Activated T-cell treated with anti-CD3 and anti-CD28 coated beads for 24 hours (primary cell): ENCODE results near the gene DCDC2C.
"Not testable (repeated sequence)": the region's sequence is repeated elsewhere in the genome, so short reads cannot be mapped to it uniquely, and the experiment has no call there.

Source experiments
- DNase-seq: peaks from one replicate; pipeline ENCODE4 v3.0.0-alpha.2; 2020; ENCODE audit warnings: low read depth

The DCDC2C gene

DNA sequence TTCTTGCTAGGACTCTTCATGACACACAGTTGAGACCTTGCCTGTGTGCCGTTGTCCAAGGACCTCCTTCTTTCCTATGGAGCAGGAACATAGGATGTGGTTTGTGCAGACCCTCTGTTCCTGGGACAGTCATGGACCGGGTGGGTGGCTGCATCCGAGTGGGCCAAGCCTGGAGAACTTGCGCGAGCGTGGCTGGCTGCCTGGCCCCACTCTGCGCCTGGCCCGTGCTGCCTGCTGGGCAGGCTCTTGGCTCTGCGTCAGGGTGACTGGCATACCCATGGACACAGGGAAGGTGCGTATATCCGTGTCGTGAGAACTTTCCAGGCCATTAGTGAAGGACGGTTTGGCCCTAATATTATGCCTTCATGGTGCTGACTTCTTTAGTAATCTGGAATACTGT is 68.2 kb downstream of the DCDC2C start:
- DNase-seq, result no peak

- DNase-seq, result no peak
Measured at GRCh38 chr2:3774336-3774735, 71.0 kb downstream of the DCDC2C start.

GRCh38 chr2:3776311-3776710 is 72.9 kb downstream of the DCDC2C start:
- no peak for DNase-seq

DNA sequence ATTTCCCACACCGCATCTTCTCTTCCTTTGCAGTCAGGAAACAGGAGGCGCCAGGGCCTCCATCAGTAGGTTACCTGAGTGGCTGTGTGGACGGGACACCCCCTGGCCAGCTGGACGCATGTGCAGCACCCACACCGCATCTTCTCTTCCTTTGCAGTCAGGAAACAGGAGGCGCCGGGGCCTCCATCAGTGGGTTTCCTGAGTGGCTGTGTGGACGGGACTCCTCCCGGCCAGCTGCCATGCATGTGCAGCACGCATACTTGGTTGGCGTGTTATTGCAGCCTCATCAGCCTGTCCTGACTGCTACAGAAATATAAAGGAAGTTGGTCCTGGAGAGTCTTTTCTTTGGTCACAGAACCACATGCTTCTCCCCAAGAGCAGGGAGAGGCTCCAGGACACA is 74.6 kb downstream of the DCDC2C start:
- DNase-seq, result no peak

- no peak for DNase-seq
Measured at GRCh38 chr2:3778851-3779495, 75.6 kb downstream of the DCDC2C start.

DNA sequence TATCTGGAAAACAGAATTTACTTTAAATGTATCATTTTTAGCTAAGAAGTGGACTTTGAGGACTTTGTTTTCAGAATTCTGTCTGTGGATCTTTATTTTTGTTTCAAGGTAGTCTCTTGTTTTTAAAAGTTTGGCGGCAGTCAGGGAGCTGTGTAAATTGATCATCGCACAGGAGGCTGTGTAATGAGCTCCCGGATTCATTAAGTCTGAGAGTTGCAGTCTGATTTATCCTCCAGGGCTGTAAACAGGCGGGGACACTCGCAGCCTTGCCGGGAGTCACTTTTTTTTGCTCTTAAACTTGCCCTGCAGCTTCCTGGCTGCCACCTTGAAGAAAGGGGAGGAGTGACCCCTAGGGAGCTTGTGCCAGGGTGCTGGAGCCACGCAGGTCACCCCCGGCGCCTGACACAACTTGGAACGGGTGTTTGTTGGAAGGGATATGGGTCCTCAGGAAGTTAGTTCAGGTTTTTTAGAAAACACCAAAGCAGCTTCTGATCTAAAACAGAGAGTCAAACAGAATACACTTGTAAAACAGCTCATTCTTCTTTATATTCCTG is 76.2 kb downstream of the DCDC2C start:
- DNase-seq, result no peak

GRCh38 chr2:3780477-3781402 is 77.4 kb downstream of the DCDC2C start:
- DNase-seq, result peak; percentile 32

DNA sequence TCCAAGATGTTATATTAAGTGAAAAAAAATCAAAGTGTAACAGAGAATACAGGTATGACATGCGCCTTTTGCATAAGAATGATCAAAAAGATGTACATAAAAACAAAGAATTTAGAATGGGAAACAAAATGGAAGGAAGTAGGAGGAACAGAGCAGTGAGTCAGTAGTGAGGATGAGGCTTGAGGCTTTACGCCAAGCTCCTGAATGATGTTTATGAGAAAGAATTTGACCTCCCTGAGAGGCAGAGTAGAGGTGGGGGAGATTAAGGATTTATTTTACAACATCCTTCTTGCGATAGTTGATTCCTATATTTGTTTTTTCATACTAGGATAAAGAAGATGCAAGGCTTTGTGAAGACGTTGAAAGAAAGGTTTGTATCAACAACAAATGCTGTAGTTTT is 81.4 kb downstream of the DCDC2C start:
- no peak for DNase-seq

DNA sequence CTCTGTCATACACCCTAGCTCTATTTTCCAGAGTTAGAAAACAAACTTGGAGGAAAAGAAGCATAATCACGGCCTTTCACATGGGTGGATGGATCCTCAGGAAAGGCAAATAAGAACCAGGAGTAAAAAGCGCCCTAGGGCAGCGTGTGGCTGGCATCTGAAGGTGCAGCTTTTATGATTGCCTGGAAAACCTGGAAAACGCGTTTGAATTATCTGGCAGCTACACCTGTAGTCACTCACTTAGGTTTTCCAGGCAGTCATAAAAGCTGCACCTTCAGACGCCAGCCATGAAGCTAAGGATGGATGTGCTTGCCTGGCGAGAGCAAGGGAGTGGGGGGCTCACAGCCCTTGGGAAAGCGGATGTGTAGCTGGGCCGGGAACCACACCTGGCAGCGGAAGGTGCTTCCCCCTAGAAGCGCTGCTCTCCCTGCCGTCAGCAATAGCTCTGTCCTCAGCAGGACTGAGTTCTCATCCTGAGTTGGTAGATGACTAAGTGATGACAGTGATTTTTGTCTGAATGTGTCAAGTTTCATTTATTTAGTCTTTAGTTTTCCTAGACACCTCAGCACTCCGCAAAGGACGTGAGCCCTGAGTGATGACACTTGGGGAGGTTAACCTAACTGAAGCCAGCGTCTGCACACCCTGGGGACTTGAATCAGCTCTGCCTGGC is 82.0 kb downstream of the DCDC2C start:
- DNase-seq, result no peak

DNA sequence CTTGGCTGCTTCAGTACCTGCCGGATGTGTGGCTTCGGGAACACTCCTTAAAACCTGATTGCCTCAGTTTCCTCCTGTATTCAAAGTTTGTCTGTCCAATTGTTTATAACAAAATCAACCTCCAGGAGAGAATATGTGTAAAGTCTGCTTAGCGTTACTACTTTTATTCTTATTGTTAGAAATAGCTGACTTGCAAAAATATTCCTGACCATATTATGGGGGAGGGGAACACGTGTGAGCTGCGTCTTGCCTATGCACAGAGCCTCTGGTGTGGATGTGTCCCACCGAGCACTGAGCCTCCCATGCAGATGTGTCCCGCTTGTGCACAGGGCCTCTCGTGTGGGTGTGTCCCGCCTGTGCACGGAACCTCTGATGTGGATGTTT is 82.5 kb downstream of the DCDC2C start:
- DNase-seq, result no peak

DNA sequence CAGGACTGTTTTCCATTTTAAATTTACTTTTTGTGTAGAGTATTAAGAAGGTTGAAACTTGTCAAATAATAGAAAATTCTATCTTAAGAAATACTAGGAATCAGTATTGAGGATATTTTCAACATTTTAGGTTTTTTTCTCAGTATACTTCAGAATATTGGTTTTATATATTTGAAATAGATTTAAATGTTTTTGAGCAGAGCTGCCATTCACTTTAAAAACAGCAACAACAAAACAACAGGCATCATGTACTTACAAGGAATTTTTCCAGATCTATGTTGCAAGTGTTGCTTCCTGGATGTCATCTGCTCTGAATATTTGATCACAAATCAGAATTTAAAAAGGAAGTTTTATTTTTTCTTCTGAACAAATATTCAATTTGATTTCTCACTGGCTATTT is 84.4 kb downstream of the DCDC2C start:
- DNase-seq, result no peak

- DNase-seq, result no peak
Measured at GRCh38 chr2:3789256-3789655, 85.9 kb downstream of the DCDC2C start.

DNA sequence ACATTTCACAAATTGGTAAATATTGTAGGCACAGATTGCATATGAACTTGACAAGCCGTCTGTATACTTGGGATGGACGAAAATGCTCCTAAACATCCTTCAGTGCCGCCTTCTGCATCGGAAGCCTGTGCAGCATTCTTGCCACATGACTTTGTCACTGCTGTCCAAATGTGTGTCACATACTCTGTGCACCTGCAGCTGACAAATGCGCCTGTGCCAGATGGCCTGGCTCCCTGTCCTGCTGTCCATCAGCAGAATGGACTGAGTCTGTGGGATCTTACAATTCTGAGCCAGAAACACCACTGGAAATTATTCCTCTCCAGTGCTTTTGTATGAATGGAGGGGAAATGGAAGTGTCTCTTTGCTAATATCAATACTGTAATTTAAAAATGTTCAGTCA is 89.9 kb downstream of the DCDC2C start:
- DNase-seq, result no peak

- DNase-seq, result no peak
Measured at GRCh38 chr2:3801506-3801905, 98.1 kb downstream of the DCDC2C start.

DNA sequence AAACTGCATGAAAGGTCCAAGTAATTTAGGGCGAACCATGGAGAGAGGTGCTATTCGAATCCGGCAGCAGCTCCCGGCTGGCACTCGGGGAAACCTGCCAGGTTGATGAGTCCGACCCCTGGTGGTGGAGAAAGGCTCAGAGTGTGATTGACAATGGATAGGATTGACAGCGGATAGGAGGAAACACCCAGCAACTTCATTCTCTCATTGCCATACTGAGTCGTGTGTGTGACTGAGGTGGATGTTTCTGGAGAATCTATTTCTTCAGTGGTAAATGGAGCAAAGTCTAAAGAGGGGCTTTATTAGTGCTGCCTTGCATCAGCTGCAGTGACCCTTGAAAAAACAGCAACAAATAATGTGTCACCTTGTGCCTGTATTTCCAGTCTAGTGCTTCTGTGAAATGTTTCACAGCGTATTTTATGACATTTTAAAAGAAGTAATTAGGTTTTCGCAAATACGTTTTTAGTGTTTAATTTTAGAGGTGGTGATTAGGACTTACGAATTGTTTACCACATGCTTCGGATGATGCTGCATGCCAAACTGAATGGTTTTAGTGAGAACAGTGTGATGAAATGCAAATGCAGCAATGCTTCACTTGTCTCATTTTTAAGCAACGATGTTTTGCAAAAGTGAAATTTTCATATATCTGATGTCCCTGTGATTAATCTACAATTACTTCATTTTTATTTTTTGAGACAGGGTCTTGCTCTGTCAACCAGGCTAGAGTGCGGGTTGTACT is 102.0 kb downstream of the DCDC2C start:
- DNase-seq, result no peak

DNA sequence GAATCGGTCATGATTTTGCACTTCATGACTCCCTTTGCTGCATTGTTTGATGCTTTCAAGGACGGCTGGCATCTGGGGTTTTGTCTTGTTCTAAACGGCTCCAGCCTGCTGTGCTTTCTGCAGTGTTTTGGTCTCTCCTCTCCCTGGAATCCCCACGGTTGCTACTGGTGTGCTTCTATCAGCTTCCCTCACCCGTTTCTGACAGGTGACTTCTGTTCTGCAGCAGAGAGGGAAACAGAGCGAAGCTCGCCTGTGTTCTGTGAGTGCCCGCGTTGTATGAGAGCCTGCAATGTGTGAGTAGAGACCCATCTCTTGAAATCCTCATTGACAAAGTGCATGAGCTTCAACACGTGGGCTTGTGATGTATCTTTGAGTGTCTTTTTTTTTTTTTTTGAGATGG is 102.8 kb downstream of the DCDC2C start:
- DNase-seq, result no peak

- DNase-seq, result no peak
Measured at GRCh38 chr2:3806730-3807129, 103.4 kb downstream of the DCDC2C start.

- DNase-seq, result no peak
Measured at GRCh38 chr2:3807853-3808252, 104.5 kb downstream of the DCDC2C start.

DNA sequence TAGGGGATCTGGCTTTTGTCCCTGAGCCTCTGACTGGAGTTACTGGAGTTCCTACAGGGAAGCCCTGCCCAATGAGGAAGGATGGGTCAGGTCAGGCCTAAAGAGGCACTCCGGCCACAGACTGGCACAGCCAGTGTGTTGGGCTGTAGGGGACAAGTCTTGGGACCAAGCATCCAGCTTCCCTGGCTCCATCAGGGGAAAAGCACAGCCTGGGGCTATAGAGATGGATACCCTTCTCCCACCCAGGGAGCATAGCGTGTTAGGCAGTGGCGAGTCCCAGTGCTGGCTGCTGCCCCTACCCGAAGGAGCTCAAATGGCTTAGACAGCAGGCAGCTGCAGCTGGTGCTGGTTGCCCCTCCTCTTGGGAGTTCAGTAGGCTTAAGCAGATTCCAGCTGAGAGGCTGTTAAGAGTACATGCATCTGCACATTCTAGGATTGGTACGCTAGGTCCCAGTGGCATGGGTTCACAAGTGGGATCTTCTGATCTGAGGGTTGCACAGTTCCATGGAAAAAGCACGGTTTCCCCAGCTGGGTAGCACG is 111.4 kb downstream of the DCDC2C start:
- DNase-seq, result no peak

- DNase-seq, result not testable (repeated sequence)
Measured at GRCh38 chr2:3817144-3817543, 113.8 kb downstream of the DCDC2C start.

DNA sequence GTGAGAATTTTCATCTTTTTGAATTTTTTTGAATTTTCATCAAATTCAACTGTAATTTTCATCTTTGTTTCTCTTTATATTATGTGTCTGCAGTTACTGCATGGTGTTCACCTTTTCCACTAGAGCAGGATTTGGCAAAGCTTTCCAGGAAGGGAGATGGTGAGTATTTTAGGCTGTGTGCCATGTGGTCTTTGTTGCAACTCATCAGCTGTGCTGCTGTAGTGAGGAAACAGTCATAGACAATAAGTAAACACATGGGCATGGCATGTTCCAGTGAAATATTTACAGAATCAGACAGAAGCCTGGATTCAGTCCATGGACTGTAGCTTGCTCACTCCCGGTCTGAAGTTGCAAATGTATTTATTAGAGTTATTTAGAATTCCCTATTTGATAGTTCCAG is 120.4 kb downstream of the DCDC2C start:
- no peak for DNase-seq
